GM19193 (cell line): ENCODE data around the gene MAML2.

Source experiments
- POLR2A ChIP-seq: IDR thresholded peaks from 4 replicates; pipeline ENCODE4 v1.6.1; 2011; ENCODE audit not compliant: insufficient read depth, insufficient read length; ENCODE audit errors: extremely low read depth

The MAML2 gene

GRCh38 chr11:96027021-96027420 is 316.0 kb downstream of the MAML2 start:
- no peak for TF ChIP-seq POLR2A

GRCh38 chr11:96026310-96026709 is 316.7 kb downstream of the MAML2 start:
- no peak for TF ChIP-seq POLR2A

- no peak for TF ChIP-seq POLR2A
These were observed 318.3 kb downstream of the MAML2 start for GRCh38 chr11:96024666-96025065.

GRCh38 chr11:96023275-96023674 is 319.7 kb downstream of the MAML2 start:
- TF ChIP-seq POLR2A = no peak

DNA sequence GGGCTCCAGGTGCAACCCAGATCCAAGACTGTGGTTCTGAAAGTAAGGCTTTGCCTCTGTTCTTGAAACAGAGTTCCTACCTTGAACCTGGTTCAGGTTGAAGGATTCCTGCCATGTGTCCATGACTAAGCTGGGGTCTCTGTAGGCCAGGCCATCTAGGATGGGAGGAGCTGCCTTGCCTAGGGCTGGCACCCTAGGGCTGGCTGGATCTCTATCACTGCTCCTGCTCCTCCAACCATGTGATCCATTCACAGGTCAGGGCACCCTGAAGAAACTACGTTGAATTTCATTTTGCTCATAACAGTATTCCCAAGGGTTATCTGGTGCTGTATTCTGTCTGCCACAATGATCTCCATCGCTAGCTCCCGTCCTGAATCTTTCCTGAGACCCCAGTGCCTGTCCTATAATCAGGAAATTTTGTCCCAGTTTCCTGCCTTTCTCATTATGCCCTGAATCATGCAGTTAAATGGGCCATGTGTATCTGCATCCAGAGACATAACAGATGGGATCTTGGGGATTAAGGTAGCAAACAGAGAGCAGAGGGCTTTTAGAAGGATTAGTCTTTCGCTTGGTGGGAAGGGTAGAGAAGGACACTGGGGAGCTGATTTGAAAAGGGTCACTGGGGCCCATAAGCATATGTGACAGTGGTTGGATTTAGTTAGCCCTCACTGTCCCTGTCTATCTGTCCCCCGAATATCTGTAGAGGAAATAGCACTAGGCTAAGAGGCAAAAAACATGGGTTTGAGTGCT is 320.9 kb downstream of the MAML2 start:
- TF ChIP-seq POLR2A = no peak

GRCh38 chr11:96019810-96020747 is 322.9 kb downstream of the MAML2 start:
- TF ChIP-seq POLR2A = no peak

DNA sequence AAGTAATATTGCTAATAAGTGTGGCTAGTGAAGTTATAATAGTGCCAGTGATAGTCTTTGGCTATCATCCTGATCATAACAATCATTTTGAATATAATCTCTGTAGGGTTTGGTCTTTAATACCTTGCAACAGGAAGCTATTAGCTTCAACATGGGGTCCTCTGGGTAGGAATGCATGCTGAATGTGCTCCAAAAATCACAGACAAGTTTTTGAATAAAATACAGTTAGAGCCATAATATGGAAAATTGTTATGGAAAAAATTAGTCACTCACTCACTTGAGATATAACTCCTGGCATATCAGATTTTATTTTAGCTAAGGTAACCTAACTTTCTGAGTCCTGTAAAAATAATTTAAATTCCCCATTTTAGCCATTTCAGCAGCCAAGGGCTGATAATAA is 323.7 kb downstream of the MAML2 start:
- TF ChIP-seq POLR2A = no peak

DNA sequence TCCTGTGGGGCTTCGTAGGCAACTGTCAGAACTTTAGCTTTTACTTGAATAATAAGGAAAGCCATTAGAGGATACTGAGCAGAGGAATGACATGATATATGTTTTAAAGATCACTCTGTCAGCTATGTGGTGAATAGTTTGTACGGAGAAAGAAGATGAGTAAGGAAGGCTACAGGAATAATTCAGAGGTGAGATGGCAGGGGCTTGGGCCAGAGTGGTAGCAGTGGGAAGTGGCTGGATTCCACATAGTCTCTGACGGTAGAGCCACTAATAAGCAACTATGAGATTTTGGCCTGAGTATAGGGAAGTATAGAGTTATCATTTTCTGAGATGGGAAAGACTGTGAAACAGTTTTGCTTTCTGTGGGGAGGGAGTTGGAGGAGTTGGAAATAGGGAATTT is 325.1 kb downstream of the MAML2 start:
- TF ChIP-seq POLR2A = no peak

DNA sequence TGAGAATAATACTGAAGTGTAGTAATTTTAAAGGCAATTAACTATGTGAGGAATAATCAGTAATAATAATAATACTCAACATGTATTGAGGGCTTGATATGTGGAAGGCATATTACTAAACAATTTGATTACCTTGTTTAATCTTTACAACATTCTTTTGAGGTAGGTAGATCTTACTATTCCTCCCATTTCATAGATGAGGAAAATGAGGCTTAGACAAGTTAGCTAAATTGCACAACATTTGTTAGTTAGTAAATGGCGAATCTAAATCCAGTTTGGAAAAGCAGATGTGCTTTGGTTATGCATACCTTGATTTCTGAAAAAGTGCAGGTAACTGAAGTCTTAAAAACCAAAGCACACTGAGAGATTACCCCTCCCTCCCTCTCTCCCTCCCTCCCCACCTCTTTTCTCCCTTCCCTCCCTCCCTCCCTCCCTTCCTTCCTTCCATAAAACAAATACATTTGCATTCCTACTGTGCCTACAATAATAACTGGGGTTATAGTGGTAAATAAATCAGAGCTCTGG is 326.0 kb downstream of the MAML2 start:
- TF ChIP-seq POLR2A = no peak

GRCh38 chr11:96015906-96016565 is 327.0 kb downstream of the MAML2 start:
- no peak for TF ChIP-seq POLR2A

GRCh38 chr11:96014217-96014616 is 328.8 kb downstream of the MAML2 start:
- TF ChIP-seq POLR2A = no peak

DNA sequence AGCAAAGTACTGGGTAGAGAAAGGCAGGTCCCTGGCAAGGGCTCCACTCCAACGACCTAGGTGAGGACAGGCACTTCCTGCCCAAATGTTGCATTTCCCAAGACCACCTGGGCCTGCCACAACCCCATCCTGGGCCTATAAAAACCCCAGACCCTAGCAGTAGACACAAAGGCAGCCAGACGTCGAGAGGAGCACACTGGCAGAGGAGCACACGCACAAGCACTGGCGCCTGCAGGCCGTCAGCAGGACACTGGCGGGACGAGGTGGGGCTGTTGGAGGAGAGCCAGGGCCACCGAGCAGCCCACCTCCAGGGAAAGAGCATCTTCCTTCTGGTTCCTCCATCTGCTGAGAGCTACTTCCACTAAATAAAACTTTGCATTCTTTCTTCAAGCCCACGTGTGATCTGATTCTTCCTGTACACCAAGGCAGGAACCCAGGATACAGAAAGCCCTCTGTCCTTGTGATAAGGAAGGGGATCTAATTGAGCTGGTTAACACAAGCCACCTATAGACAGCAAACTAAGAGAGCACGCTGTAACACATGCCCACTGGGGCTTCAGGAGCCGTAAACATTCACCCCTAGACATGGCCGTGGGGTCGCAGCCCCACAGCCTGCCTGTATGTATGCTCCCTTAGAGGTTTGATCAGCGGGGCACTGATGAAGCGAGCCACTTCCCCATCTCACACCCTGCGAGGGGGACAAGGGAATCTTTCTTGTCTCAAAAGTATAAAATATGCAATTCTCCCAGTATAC is 329.4 kb downstream of the MAML2 start:
- TF ChIP-seq POLR2A = no peak

DNA sequence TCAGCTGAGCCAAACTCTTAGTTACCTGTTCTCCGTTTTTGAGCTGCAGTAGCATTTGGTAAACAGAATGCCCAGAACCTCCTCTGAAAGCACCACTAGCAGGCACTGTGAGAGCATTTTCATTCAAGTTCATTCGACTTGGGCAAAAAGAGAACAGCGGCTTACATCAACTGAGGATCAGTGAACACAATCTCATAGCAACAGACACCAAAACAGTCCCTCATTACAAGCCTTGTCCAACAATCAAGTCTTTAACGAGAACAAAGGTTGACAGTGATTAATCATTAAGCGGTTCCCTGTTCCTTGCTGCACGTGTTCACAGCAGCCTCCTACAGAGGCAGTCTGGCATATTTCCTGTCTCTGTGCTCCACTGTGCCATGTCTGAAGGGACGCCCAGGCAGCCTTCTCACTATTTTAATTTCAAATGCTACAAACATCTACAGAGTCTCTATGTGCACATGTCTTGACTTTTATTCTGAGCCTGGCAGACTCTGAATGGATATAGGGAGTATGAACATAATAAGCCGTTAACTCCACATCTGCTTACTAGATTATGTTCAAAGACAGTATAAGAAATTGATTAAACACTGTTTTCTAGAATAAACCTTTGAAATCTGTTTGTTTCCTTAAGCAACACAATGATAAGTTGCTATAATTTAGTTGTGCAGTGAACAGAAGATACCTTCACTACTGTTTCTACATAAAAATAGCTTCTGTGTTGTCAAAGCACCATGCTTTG is 330.7 kb downstream of the MAML2 start:
- no peak for TF ChIP-seq POLR2A

GRCh38 chr11:96010683-96011082 is 332.3 kb downstream of the MAML2 start:
- TF ChIP-seq POLR2A = no peak
